Measurements from ENCODE around the gene GNB5. TPM values are rescaled to one million over a fixed set of nuclear protein-coding genes. Genes with fewer than 3 reads are reported as not detected.

The GNB5 gene
- total RNA-seq, 1 experiment from 2014 or later = 29.8 TPM

DNA sequence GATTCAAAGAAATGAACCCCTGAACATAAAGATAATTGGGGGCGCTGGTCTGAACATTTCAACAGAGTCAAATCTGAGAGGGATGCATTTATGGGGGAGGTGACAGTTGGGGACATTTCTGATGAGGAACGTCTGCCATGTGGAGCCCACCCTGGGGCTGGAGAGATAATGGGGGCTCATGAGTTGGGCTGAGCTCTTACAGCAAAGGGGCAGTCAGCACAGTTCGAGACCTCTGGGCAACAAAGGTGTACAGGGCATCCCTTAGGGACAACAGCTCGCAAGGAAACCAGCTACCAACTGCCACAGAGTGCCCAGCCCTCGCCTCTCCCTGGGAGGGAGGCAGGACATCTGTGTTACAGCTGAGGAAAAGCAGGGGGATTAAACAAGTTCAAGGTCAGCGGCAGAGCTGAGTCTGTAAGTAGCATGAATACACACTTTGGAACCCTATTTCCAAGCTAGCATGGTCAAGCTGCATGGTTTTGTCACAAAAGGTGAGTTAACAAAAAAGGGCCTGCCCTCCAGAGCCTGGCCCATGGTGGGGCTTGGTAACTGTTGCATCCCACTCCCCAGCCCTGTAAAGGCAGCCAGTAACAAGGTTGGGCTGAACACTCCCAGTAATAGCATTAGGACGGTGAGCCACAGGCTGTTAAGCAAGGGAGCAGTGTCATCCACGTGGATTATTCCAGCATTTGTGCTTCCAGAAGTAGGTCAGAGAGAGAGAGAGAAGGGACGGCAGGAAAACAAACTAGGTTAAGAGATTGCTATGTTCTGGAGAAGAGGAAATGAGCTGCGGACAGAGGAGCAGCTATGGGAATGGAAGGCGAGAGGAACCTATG is 4.3 kb downstream of the GNB5 start:
- Mint-ChIP-seq H3K4me3 (no peak overlapping the region), H3K27ac (peak overlapping the region in 1 of 3 experiments; percentile 16; a peak in 1 of 7 replicates), H3K27me3 (ENCODE audit: low read depth) (peaks cover 6% of the 10 kb centered on the region), H3K9me3 (no peaks in the 10 kb centered on the region), H3K4me1 (peaks cover 7 to 10% of the 10 kb centered on the region in 2 experiments), H3K36me3 (ENCODE audit: insufficient read depth in 1 of 3, low read depth in 3 of 3) (no peaks in the 10 kb centered on the region)
- Histone ChIP-seq H3K9ac (ENCODE audit: extremely low read depth, insufficient read length, low read length) (no peak overlapping the region), H2BK12ac (ENCODE audit: insufficient read length, low read depth, low read length) (no peak overlapping the region), H4K91ac (ENCODE audit: insufficient read length, low read depth, low read length) (no peak overlapping the region), H3K79me1 (ENCODE audit: insufficient read depth, low read depth, low read length, poor library complexity, severe bottlenecking) (no peaks in the 10 kb centered on the region), H2BK120ac (ENCODE audit: low read depth, low read length, poor library complexity, severe bottlenecking) (no peak overlapping the region), H2BK5ac (ENCODE audit: insufficient read length, low read length) (no peak overlapping the region), H4K20me1 (ENCODE audit: control insufficient read depth, insufficient read depth, insufficient read length) (no peaks in the 10 kb centered on the region), H2BK20ac (ENCODE audit: low read depth, low read length, poor library complexity, severe bottlenecking) (no peak overlapping the region), H3K9me3 (ENCODE audit: control insufficient read depth, low read depth, low read length) (no peaks in the 10 kb centered on the region), H3K23ac (ENCODE audit: insufficient read length, low read depth, low read length) (no peak overlapping the region), H2AK5ac (ENCODE audit: insufficient read length, low read length) (no peak overlapping the region), H3K4me1 (ENCODE audit: insufficient read depth, low read length) (no peaks in the 10 kb centered on the region), H3K79me2 (ENCODE audit: insufficient read depth, low read length) (no peaks in the 10 kb centered on the region), H4K5ac (ENCODE audit: insufficient read length, low read depth, low read length) (no peak overlapping the region), H3K56ac (ENCODE audit: insufficient read length, low read depth, low read length) (no peak overlapping the region), H2AFZ (ENCODE audit: low read length) (no peak overlapping the region), H2BK15ac (ENCODE audit: low read depth, low read length) (no peak overlapping the region), H3K4me2 (ENCODE audit: insufficient read depth, insufficient read length, low read length) (no peak overlapping the region), H4K8ac (replicated peaks; ENCODE audit: insufficient read length, low read depth, low read length) (no peak overlapping the region), H3T11ph (ENCODE audit: low read length) (no peak overlapping the region), H3K23me2 (ENCODE audit: insufficient read length, low read depth, low read length, poor library complexity, severe bottlenecking) (no peaks in the 10 kb centered on the region), H3K18ac (ENCODE audit: insufficient read length, low read depth, low read length) (no peak overlapping the region), H3K27me3 (ENCODE audit: insufficient read depth, low read length) (no peaks in the 10 kb centered on the region), H3K14ac (ENCODE audit: insufficient read depth, low read length) (no peak overlapping the region), H3K27ac (ENCODE audit: insufficient read length, low read depth, low read length) (no peak overlapping the region), H3K4ac (ENCODE audit: low read depth, low read length) (no peak overlapping the region)
- no CpG with 5 or more reads among the region's 11 CpGs for WGBS (ENCODE audit: extremely low coverage, insufficient read length, low lambda C conversion rate)
- TF ChIP-seq, protein P1, sequence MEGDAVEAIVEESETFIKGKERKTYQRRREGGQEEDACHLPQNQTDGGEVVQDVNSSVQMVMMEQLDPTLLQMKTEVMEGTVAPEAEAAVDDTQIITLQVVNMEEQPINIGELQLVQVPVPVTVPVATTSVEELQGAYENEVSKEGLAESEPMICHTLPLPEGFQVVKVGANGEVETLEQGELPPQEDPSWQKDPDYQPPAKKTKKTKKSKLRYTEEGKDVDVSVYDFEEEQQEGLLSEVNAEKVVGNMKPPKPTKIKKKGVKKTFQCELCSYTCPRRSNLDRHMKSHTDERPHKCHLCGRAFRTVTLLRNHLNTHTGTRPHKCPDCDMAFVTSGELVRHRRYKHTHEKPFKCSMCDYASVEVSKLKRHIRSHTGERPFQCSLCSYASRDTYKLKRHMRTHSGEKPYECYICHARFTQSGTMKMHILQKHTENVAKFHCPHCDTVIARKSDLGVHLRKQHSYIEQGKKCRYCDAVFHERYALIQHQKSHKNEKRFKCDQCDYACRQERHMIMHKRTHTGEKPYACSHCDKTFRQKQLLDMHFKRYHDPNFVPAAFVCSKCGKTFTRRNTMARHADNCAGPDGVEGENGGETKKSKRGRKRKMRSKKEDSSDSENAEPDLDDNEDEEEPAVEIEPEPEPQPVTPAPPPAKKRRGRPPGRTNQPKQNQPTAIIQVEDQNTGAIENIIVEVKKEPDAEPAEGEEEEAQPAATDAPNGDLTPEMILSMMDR (conservative IDR thresholded peaks at IDR 0.05) = no peak
- DNase-seq = no peak

All from H9 (cell line).